GM23338 (cell line): ENCODE measurements around the gene PFKFB3. TPM values are rescaled to one million over a fixed set of nuclear protein-coding genes. Genes with fewer than 3 reads are reported as not detected.

Experiments used
- ATAC-seq: fragments of 200-7000 bp; cut with Tn5 transposase; 3 replicates; pipeline ENCODE4 v1.9.1; 2020
- DNase-seq: peaks from one replicate; pipeline ENCODE4 v3.0.0-alpha.2; 2015; ENCODE audit warnings: low spot score
- H2AFZ ChIP-seq: fragments of 200-600 bp; sonication (generic); 2 replicates; pipeline ENCODE4 v1.8.0; 2016; ENCODE audit warnings: antibody characterized with exemption, mild to moderate bottlenecking, moderate library complexity
- H3F3A ChIP-seq: fragments of 200-600 bp; sonication (generic); replicated peaks from 2 replicates; pipeline ENCODE4 v1.8.0; 2017; ENCODE audit warnings: antibody characterized with exemption, mixed run types, low read depth
- H3K27ac ChIP-seq: fragments of 200-600 bp; sonication (generic); 2 replicates; pipeline ENCODE4 v1.6.1; 2016; ENCODE audit warnings: low read depth
- H3K27me3 ChIP-seq: fragments of 200-600 bp; sonication (generic); 2 replicates; pipeline ENCODE4 v1.8.0; 2016; ENCODE audit warnings: mild to moderate bottlenecking, mixed run types, moderate library complexity; ENCODE audit not compliant: insufficient read depth
- H3K36me3 ChIP-seq: fragments of 200-600 bp; sonication (generic); 2 replicates; pipeline ENCODE4 v1.8.0; 2016; ENCODE audit warnings: mild to moderate bottlenecking; ENCODE audit not compliant: insufficient read depth
- H3K4me1 ChIP-seq: fragments of 200-600 bp; sonication (generic); 2 replicates; pipeline ENCODE4 v1.8.0; 2016; ENCODE audit warnings: mild to moderate bottlenecking, moderate library complexity; ENCODE audit not compliant: insufficient read depth
- H3K4me2 ChIP-seq: fragments of 200-600 bp; sonication (generic); 2 replicates; pipeline ENCODE4 v1.7.1; 2017; ENCODE audit warnings: mixed run types
- H3K4me3 ChIP-seq: fragments of 200-600 bp; sonication (generic); 2 replicates; pipeline ENCODE4 v1.6.1; 2016; ENCODE audit warnings: mixed run types
- H3K79me2 ChIP-seq: fragments of 200-600 bp; sonication (generic); replicated peaks from 2 replicates; pipeline ENCODE4 v1.8.0; 2017; ENCODE audit warnings: mild to moderate bottlenecking; ENCODE audit not compliant: insufficient read depth
- H3K9me2 ChIP-seq: fragments of 200-600 bp; sonication (generic); 2 replicates; pipeline ENCODE4 v1.8.0; 2017; ENCODE audit not compliant: insufficient read depth
- H4K20me1 ChIP-seq: fragments of 200-600 bp; sonication (generic); replicated peaks from 2 replicates; pipeline ENCODE4 v1.8.0; 2017; ENCODE audit warnings: mild to moderate bottlenecking; ENCODE audit not compliant: insufficient read depth
- H3K27ac Mint-ChIP-seq: 2 replicates; pipeline ENCODE4 v1.8.0; 2020; ENCODE audit warnings: inconsistent platforms, mild to moderate bottlenecking, moderate library complexity, mixed read lengths
- H3K27me3 Mint-ChIP-seq: 3 replicates; pipeline ENCODE4 v1.8.0; 2022; ENCODE audit warnings: low read depth, mild to moderate bottlenecking, moderate library complexity, mixed read lengths, inconsistent platforms; ENCODE audit not compliant: insufficient read depth, poor library complexity
- H3K36me3 Mint-ChIP-seq: 3 replicates; pipeline ENCODE4 v1.8.0; 2021; ENCODE audit warnings: low read depth, mild to moderate bottlenecking, inconsistent platforms, moderate library complexity, mixed read lengths
- H3K4me1 Mint-ChIP-seq: 3 replicates; pipeline ENCODE4 v1.8.0; 2020; ENCODE audit warnings: mild to moderate bottlenecking, inconsistent platforms, mixed read lengths
- H3K4me3 Mint-ChIP-seq: 3 replicates; pipeline ENCODE4 v1.8.0; 2021; ENCODE audit warnings: moderate library complexity, mild to moderate bottlenecking, inconsistent platforms, mixed read lengths
- H3K9me3 Mint-ChIP-seq: 3 replicates; pipeline ENCODE4 v1.8.0; 2020; ENCODE audit warnings: moderate library complexity, mild to moderate bottlenecking, inconsistent platforms, mixed read lengths
- EZH2 ChIP-seq: fragments of 200-600 bp; sonication (generic); IDR thresholded peaks from one replicate; pipeline ENCODE4 v1.8.0; 2017; ENCODE audit warnings: antibody characterized with exemption, mild to moderate bottlenecking, low read depth; ENCODE audit not compliant: unreplicated experiment
- EZH2phosphoT487 ChIP-seq: fragments of 200-600 bp; sonication (generic); IDR thresholded peaks from one replicate; pipeline ENCODE4 v1.8.1; 2018; ENCODE audit warnings: antibody characterized with exemption; ENCODE audit not compliant: unreplicated experiment
- JUNB ChIP-seq: IDR thresholded peaks from one replicate; pipeline ENCODE4 v1.6.1; 2016; ENCODE audit warnings: antibody characterized with exemption; ENCODE audit not compliant: unreplicated experiment
- NANOG ChIP-seq: IDR thresholded peaks from 2 replicates; pipeline ENCODE4 v1.6.1; 2016; ENCODE audit warnings: antibody characterized with exemption, borderline replicate concordance
- STAT1 ChIP-seq: IDR thresholded peaks from one replicate; pipeline ENCODE4 v1.6.1; 2016; ENCODE audit warnings: antibody characterized with exemption; ENCODE audit not compliant: unreplicated experiment
- ZNF114 ChIP-seq: fragments of 250-450 bp; sonication (Bioruptor Pico); IDR thresholded peaks from 2 replicates; pipeline ENCODE4 v1.5.0; 2020; ENCODE audit warnings: mild to moderate bottlenecking, moderate library complexity
- ZNF331 ChIP-seq: fragments of 250-450 bp; sonication (Bioruptor Pico); IDR thresholded peaks from 2 replicates; pipeline ENCODE4 v1.5.0; 2020; ENCODE audit warnings: low read depth, mild to moderate bottlenecking, moderate library complexity
- polyA plus RNA-seq: library from polyadenylated mRNA; unstranded; fragments of >200 nt; fragmentation: Nextera tagmentation; extraction: Ambion mirVana; gene quantifications from 2 replicates; pipeline ENCODE4 v1.2.1, GENCODE V29; 2016
- total RNA-seq: library from RNA; depleted of rRNA; stranded (reverse); fragments of >200 nt; shearing (Covaris generic); gene quantifications from 2 replicates; pipeline ENCODE4 v1.2.3, GENCODE V29; 2014
- TF ChIP-seq, protein P1 (sequence below), 2 experiments: fragments of 200-600 bp in 1 of 2; sonication (generic) in 1 of 2; conservative IDR thresholded peaks; 2 replicates each; pipeline versions ENCODE4 v1.5.1 to v1.6.1; 2016 to 2017; ENCODE audit warnings: antibody characterized with exemption in 2 of 2, low read depth in 2 of 2, mild to moderate bottlenecking in 2 of 2, moderate library complexity in 1 of 2
- TF ChIP-seq, protein P2 (sequence below): IDR thresholded peaks from one replicate; pipeline ENCODE4 v1.6.1; 2018; ENCODE audit warnings: antibody characterized with exemption; ENCODE audit not compliant: unreplicated experiment
- TF ChIP-seq, protein P3 (sequence below): fragments of 250-450 bp; sonication (Bioruptor Pico); IDR thresholded peaks from 2 replicates; pipeline ENCODE4 v1.5.0; 2020; ENCODE audit warnings: mild to moderate bottlenecking, moderate library complexity

The PFKFB3 gene
- total and polyA plus RNA-seq, 2 experiments from 2014 or later: 9.5 to 26.8 TPM

DNA sequence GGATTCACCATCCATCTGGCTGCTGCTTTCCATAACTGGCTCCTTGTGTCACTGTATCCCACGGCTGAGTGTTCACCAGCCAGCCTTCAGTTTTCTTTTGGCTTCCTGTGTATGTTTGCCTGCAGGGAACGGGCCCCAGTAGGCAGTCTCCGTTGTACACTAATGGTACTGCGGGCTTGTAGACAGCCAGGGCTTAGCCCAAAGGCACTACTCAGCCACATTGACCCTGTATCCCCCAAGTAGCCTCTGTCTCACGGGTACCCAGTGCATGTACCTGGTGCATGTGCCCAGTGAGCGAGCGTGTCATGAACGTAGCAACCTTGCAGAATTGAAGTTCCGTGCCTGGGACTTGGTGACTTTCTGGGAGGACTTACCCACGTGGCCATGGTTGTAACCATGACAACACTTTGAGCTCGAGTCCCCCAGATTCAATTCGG, 6.1 kb downstream of the PFKFB3 start:
- Histone ChIP-seq H3K9me2 (no peaks in the 10 kb centered on the region), H3K4me3 (no peak overlapping the region), H3K27ac (no peak overlapping the region), H2AFZ (no peak overlapping the region), H3K27me3 (peaks cover 11% of the 10 kb centered on the region), H3K79me2 (peaks cover 74% of the 10 kb centered on the region), H3F3A (no peaks in the 10 kb centered on the region), H3K4me1 (peaks cover 11% of the 10 kb centered on the region), H3K36me3 (no peaks in the 10 kb centered on the region), H4K20me1 (peaks cover 30% of the 10 kb centered on the region), H3K4me2 (no peak overlapping the region)
- Mint-ChIP-seq H3K27ac (no peak overlapping the region), H3K9me3 (peaks cover 3% of the 10 kb centered on the region; the same call in 2 of the 3 replicates), H3K36me3 (peaks cover 26% of the 10 kb centered on the region), H3K27me3 (peaks cover 14% of the 10 kb centered on the region), H3K4me1 (peaks cover 18% of the 10 kb centered on the region), H3K4me3 (no peak overlapping the region)
- ATAC-seq (no peak), DNase-seq (no peak)
- TF ChIP-seq STAT1 (no peak), NANOG (no peak), ZNF114 (CRISPR knock-in tag) (no peak), EZH2phosphoT487 (no peak), JUNB (no peak), ZNF331 (CRISPR knock-in tag) (no peak), EZH2 (no peak)
- TF ChIP-seq, protein P1, sequence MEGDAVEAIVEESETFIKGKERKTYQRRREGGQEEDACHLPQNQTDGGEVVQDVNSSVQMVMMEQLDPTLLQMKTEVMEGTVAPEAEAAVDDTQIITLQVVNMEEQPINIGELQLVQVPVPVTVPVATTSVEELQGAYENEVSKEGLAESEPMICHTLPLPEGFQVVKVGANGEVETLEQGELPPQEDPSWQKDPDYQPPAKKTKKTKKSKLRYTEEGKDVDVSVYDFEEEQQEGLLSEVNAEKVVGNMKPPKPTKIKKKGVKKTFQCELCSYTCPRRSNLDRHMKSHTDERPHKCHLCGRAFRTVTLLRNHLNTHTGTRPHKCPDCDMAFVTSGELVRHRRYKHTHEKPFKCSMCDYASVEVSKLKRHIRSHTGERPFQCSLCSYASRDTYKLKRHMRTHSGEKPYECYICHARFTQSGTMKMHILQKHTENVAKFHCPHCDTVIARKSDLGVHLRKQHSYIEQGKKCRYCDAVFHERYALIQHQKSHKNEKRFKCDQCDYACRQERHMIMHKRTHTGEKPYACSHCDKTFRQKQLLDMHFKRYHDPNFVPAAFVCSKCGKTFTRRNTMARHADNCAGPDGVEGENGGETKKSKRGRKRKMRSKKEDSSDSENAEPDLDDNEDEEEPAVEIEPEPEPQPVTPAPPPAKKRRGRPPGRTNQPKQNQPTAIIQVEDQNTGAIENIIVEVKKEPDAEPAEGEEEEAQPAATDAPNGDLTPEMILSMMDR (conservative IDR thresholded peaks at IDR 0.05; ENCODE audit: low read depth in 2 of 2): no peak
- TF ChIP-seq, protein P2, sequence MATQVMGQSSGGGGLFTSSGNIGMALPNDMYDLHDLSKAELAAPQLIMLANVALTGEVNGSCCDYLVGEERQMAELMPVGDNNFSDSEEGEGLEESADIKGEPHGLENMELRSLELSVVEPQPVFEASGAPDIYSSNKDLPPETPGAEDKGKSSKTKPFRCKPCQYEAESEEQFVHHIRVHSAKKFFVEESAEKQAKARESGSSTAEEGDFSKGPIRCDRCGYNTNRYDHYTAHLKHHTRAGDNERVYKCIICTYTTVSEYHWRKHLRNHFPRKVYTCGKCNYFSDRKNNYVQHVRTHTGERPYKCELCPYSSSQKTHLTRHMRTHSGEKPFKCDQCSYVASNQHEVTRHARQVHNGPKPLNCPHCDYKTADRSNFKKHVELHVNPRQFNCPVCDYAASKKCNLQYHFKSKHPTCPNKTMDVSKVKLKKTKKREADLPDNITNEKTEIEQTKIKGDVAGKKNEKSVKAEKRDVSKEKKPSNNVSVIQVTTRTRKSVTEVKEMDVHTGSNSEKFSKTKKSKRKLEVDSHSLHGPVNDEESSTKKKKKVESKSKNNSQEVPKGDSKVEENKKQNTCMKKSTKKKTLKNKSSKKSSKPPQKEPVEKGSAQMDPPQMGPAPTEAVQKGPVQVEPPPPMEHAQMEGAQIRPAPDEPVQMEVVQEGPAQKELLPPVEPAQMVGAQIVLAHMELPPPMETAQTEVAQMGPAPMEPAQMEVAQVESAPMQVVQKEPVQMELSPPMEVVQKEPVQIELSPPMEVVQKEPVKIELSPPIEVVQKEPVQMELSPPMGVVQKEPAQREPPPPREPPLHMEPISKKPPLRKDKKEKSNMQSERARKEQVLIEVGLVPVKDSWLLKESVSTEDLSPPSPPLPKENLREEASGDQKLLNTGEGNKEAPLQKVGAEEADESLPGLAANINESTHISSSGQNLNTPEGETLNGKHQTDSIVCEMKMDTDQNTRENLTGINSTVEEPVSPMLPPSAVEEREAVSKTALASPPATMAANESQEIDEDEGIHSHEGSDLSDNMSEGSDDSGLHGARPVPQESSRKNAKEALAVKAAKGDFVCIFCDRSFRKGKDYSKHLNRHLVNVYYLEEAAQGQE: no peak
- TF ChIP-seq, protein P3, sequence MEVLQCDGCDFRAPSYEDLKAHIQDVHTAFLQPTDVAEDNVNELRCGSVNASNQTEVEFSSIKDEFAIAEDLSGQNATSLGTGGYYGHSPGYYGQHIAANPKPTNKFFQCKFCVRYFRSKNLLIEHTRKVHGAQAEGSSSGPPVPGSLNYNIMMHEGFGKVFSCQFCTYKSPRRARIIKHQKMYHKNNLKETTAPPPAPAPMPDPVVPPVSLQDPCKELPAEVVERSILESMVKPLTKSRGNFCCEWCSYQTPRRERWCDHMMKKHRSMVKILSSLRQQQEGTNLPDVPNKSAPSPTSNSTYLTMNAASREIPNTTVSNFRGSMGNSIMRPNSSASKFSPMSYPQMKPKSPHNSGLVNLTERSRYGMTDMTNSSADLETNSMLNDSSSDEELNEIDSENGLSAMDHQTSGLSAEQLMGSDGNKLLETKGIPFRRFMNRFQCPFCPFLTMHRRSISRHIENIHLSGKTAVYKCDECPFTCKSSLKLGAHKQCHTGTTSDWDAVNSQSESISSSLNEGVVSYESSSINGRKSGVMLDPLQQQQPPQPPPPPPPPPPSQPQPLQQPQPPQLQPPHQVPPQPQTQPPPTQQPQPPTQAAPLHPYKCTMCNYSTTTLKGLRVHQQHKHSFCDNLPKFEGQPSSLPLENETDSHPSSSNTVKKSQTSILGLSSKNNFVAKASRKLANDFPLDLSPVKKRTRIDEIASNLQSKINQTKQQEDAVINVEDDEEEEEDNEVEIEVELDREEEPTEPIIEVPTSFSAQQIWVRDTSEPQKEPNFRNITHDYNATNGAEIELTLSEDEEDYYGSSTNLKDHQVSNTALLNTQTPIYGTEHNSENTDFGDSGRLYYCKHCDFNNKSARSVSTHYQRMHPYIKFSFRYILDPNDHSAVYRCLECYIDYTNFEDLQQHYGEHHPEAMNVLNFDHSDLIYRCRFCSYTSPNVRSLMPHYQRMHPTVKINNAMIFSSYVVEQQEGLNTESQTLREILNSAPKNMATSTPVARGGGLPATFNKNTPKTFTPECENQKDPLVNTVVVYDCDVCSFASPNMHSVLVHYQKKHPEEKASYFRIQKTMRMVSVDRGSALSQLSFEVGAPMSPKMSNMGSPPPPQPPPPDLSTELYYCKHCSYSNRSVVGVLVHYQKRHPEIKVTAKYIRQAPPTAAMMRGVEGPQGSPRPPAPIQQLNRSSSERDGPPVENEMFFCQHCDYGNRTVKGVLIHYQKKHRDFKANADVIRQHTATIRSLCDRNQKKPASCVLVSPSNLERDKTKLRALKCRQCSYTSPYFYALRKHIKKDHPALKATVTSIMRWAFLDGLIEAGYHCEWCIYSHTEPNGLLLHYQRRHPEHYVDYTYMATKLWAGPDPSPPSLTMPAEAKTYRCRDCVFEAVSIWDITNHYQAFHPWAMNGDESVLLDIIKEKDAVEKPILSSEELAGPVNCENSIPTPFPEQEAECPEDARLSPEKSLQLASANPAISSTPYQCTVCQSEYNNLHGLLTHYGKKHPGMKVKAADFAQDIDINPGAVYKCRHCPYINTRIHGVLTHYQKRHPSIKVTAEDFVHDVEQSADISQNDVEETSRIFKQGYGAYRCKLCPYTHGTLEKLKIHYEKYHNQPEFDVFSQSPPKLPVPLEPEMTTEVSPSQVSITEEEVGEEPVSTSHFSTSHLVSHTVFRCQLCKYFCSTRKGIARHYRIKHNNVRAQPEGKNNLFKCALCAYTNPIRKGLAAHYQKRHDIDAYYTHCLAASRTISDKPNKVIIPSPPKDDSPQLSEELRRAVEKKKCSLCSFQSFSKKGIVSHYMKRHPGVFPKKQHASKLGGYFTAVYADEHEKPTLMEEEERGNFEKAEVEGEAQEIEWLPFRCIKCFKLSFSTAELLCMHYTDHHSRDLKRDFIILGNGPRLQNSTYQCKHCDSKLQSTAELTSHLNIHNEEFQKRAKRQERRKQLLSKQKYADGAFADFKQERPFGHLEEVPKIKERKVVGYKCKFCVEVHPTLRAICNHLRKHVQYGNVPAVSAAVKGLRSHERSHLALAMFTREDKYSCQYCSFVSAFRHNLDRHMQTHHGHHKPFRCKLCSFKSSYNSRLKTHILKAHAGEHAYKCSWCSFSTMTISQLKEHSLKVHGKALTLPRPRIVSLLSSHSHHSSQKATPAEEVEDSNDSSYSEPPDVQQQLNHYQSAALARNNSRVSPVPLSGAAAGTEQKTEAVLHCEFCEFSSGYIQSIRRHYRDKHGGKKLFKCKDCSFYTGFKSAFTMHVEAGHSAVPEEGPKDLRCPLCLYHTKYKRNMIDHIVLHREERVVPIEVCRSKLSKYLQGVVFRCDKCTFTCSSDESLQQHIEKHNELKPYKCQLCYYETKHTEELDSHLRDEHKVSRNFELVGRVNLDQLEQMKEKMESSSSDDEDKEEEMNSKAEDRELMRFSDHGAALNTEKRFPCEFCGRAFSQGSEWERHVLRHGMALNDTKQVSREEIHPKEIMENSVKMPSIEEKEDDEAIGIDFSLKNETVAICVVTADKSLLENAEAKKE (CRISPR knock-in tag): no peak
